Astrocyte of the cerebellum (primary cell): ENCODE results near the gene CSF2RB.

Experiments
- DNase-seq: peaks from one replicate; pipeline ENCODE4 v3.0.0-alpha.2; 2011; ENCODE audit warnings: low read depth
- H3K4me3 ChIP-seq: 2 replicates; pipeline ENCODE4 v1.5.1; 2011; ENCODE audit warnings: mild to moderate bottlenecking, low read depth, low read length, moderate library complexity
- in situ Hi-C: cut with HindIII; loops from 2 replicates; pipeline ENCODE4 v1.10.0; 2017; ENCODE audit warnings: low sequenced_read_pairs
- TF ChIP-seq, protein P1 (sequence below): IDR thresholded peaks from 2 replicates; pipeline ENCODE4 v1.5.1; 2012; ENCODE audit warnings: low read length, low read depth, moderate library complexity, mild to moderate bottlenecking; ENCODE audit errors: missing control alignments

The CSF2RB gene

DNA sequence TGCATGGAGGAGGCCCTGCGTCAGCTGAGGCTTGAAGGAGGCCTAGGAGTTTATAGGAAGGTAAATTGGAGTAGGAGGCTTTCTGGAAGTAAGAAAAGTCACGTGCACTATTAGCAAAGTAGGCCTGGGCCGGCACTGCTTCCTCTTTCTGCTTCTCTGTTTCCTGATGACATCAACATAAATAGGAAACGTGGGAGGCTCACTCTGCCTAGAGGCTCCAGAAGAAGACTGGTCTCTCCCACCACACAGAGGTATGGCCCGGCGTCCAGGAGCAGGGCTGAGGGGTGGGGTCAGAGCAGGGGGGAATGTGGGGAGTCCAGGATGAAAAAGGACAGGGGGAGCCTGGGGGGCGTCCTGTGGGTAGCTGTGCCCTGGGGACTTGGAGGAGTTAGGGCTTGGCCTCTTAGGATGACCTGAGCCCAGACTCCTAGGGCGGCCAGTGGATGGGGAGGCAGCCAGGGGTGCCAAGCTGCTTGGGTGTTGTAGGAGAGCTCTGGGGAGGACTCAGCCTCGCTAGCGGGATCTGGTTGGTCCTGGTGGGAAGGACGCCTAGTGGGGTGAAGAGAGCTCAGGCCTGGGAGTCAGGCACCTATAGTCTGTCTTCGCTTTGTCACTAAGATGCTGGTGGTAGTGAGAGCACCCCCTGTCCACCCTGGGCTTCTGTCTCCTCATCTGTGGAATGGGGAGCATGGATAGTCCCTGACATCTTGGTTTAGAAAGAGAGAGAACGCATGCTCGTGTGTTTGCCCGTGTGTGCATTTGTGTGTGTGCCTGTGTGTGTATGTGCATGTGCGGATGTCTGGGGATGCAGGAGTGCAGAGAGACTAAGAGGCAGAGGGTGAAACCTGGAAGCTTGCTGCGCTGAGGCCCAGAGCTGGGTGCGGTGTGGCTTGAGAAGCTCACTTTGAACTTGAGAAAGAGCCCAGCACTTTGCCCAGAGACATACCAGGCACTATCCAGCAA is at the start of gene CSF2RB:
TSS of gene CSF2RB (plus strand) at position 202 of the 963 bp plus-strand sequence. CDS start 8,580 bp downstream, outside the sequence.
- in situ Hi-C loops = no loop called here
- H3K4me3 ChIP-seq = no peak within 1 kb of the TSS
- no peak for DNase-seq
- TF ChIP-seq, protein P1, sequence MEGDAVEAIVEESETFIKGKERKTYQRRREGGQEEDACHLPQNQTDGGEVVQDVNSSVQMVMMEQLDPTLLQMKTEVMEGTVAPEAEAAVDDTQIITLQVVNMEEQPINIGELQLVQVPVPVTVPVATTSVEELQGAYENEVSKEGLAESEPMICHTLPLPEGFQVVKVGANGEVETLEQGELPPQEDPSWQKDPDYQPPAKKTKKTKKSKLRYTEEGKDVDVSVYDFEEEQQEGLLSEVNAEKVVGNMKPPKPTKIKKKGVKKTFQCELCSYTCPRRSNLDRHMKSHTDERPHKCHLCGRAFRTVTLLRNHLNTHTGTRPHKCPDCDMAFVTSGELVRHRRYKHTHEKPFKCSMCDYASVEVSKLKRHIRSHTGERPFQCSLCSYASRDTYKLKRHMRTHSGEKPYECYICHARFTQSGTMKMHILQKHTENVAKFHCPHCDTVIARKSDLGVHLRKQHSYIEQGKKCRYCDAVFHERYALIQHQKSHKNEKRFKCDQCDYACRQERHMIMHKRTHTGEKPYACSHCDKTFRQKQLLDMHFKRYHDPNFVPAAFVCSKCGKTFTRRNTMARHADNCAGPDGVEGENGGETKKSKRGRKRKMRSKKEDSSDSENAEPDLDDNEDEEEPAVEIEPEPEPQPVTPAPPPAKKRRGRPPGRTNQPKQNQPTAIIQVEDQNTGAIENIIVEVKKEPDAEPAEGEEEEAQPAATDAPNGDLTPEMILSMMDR = no peak

DNA sequence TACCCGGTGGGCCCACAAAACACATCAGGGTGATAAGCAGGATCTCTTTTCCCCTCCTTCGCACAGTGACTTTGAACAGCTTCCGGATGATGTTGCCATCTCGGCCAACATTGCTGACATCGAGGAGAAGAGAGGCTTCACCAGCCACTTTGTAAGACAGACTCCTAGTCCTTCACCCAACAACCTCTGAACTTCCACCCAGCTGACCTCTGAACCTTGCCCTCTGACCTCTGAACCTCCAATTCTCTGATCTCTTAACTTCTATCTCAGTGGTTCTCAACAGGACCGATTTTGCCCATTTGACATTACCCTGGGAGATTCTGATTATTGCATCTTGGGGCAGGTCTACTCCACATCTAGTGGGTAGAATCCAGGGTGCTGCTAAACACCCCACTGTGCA is 49.4 kb upstream of the CSF2RB start:
- DNase-seq = no peak
- in situ Hi-C loops = no loop called here
- no peak overlapping the region for H3K4me3 ChIP-seq
- TF ChIP-seq, protein P1 = no peak

DNA sequence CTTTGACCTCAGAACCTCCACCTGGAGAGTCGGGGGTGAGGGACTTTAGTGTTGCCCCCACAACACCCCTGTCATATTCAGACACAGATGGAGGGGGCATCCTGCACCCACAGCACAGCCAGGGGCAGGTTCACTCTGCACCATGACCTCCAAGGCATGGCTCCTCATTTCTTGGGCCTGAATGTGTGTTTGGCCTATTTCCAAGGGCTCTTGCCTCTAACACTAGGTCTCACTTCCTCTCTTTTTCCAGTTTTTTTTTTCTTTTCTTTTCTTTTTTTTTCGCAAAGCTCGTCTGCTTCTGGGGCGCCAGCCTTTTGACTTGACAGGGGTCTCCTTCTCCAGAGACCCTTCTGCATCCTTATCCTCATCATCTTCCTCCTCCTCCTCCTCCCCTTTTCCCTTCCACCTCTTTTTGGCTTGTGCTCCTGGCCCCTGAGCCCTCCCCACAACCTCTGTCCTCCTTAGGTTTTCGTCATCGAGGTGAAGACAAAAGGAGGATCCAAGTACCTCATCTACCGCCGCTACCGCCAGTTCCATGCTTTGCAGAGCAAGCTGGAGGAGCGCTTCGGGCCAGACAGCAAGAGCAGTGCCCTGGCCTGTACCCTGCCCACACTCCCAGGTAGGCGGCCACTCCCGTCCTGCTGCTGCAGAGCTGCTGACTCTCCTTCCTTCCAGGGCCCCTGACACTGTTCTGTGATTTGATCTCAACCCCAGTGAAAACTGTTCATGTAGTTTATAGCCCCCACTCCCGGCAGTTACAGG is 48.8 kb upstream of the CSF2RB start:
- H3K4me3 ChIP-seq = no peak overlapping the region
- DNase-seq = no peak
- in situ Hi-C loops = no loop called here
- TF ChIP-seq, protein P1 = no peak

DNA sequence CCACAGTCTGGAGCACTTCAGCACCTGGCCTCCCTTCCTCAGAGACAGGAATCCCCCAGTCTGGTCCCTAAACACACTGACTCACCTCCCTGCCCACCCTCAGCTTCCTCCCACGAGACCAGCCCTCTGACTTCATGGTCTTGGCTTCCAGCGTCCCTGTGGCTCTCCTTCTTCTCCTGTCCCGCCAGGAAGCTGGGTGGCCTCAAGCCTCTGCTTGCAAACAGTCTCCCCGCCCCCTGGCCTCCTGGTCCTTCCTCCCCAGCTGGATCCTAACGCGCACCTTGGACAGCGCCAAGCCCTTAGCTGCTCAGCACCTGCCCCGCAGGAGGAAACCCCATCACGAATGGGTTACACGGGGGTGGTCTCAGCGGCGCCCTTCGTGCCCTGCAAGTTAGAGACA is 48.1 kb upstream of the CSF2RB start:
- in situ Hi-C loops = no loop called here
- DNase-seq = no peak
- TF ChIP-seq, protein P1 = no peak
- no peak overlapping the region for H3K4me3 ChIP-seq

DNA sequence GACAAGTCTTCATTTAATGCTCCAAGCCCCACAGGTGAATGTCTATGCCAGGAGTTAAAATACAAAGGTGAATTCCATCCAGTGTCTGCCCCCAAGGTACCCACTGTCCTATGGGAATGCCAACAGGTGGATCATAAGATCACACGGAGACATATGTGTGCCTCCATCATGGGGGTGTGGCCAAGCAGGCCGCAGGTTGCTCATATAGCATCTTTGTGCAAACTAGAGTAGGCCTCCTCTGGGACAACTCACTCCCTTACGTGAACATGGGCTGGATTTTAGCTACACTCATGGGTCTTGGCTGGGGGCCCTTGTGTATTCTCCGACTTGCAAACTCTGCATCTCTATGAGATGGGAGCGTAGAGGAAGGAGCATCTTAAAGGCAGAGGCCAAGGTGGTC is 45.7 kb upstream of the CSF2RB start:
- TF ChIP-seq, protein P1 = no peak
- in situ Hi-C loops = no loop called here

DNA sequence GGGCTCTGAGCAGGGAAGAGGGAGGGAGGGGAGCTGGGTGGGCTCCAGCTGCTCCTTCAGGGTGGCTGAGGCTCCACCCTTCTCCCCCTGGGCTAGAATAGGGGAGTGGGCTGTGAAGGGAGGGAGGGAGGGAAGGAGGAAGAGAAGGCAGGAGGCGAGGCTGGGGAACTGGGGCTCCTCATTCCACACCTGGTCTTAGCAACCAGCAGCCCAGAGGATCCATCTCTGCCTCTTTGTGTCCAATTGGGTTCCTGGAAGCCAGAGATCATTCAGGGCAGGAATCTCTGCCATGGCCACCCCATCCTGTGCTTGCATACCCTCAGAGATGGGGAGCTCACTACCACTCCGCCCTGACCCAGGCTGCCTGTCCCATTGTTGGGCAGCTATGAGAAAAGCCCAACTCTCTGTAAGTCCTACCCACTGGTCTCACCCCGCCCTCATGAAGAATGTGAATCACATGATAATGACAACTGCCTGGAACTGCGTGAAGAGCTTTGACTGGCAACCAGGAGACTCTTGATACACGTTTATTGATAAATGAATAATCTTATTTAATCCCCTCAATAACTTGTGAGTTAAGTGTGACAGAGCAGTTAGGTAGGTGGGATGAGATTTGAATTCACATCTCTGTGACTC is 44.8 kb upstream of the CSF2RB start:
- no peak for DNase-seq
- H3K4me3 ChIP-seq = no peak overlapping the region
- in situ Hi-C loops = no loop called here
- TF ChIP-seq, protein P1 = no peak

More for the DNA sequence above, 45.7 kb upstream of the CSF2RB start:
- H3K4me3 ChIP-seq = no peak overlapping the region
- no peak for DNase-seq
